Left renal pelvis (tissue), 4 donors: ENCODE data around the gene CRMP1. TPM values are rescaled to one million over a fixed set of nuclear protein-coding genes. Genes with fewer than 3 reads are reported as not detected.

Experiments
- DNase-seq, 4 donors: peaks; one replicate each; pipeline ENCODE4 v3.0.0-alpha.2; 2013; ENCODE audit warnings: low read depth in 4 of 4, low spot score in 3 of 4
- polyA plus RNA-seq, 4 donors: library from polyadenylated mRNA; unstranded; fragments of 120-200 nt; gene quantifications; one replicate each; pipeline ENCODE4 v1.2.1, GENCODE V29; 2013; ENCODE audit not compliant: insufficient read length in 4 of 4

CRMP1 gene
- polyA plus RNA-seq, 4 donors = 41.1 to 62.7 (median 53.7) TPM

- DNase-seq = no peak
Measured at GRCh38 chr4:5921101-5921980, 28.5 kb upstream of the CRMP1 start.

DNA sequence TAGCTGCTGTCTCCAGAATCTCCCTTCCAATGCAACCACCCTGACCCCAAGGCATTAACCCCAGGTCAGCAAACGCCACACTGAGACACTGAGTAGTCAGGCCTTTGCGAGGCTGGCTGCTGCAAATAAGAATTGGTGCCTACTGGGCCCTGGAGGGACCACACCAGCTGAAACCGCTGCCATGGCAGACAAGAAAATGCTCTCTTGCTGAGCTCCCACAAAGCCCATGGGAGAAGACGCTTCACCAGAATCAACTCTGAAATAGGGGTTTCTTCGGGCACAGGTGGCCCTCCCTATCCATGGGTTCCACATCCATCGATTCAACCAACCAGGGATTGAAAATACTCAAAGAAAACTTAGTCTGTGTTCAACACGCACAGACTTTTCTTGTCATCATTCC lies 26.7 kb upstream of the CRMP1 start:
- no peak for DNase-seq

DNA sequence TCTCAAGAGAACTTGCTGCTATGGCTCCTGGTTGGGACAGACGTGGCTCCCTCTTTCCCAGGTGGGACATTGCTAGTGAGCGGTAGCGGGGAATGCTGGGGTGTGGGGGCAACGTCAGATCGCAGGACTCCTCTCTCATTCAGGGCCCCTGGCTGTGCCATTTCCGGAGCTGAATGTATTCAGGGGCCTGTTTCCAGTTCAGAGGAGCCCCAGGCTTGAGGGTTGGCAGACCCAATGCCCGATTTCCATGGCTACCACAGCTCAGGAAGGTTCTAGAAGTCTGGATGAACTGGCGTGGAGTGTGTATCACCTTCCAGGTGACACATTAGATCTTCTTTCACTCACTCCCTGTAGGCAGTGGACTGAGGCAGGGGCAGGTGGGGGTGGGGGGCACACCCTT lies 26.2 kb upstream of the CRMP1 start:
- DNase-seq = no peak

DNA sequence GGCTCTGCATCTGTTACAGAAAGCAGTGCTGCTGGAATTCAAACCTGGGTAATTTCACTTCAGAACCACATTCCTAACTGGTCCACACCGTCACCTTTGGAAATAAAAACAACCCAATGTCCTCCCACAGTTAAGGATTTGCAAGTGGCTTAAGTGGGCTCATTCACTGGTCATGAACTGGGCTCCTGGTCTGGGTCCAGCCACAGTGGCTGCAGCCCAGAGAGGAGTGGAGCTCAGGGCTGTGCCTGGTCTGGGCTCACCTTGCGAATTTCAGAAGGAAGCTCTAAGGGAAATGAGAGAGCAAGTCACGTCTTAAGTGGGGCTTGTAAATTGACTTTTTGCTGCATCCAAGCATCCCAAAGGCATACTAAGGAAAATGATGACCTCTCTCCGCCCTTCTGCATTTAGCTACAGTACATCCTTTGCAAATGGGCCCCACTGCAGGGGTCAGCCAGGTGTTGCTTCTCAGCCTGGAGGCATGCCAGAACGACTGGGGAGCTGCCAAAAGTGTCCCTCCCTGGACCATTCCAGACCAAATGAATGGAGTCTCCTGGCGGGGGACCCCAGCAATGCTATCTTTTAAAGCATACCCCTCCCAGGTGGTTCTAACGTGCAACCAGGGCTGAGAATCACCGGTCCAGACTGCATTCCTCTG lies 25.6 kb upstream of the CRMP1 start:
- no peak for DNase-seq

DNA sequence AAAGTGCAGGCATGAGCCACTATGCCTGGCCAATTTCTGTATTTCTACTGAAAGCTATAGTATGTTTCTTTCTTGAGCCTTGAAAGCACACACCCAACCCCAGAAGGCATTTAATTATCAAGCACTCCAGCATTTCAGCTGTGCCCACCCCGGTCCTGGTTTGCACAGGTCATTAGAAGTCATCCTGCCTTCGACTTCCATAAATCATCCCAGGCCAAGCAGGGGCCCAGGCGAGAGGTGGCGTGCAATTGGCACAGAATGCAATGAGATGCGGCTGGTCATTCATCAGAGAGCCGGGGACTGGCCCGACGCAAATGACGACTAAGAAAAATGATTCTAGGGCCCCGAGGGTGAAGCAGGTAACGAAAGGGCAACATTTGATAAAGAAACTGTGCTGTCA lies 24.8 kb upstream of the CRMP1 start:
- no peak for DNase-seq

DNA sequence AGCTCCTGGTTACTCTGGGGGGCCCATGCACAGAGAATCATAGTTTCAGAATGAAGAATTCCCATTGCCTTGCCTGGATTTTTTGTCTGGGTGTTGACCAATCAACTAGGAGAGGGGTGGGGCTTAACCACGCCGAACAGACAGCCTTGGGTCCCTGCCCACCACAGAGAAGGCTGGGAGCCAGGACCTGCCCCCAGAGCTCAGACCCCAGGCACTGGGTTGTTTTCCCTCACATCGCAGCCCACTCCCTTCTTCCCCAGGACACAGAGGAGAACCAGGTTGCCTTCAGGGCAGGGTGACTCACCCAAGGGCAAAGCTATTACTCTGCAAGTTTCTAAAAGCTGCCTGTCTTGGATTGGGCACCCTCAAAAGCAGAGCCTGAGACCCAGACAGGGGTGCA lies 23.3 kb upstream of the CRMP1 start:
- no peak for DNase-seq

- DNase-seq = no peak
Measured at GRCh38 chr4:5913454-5913853, 20.6 kb upstream of the CRMP1 start.

DNA sequence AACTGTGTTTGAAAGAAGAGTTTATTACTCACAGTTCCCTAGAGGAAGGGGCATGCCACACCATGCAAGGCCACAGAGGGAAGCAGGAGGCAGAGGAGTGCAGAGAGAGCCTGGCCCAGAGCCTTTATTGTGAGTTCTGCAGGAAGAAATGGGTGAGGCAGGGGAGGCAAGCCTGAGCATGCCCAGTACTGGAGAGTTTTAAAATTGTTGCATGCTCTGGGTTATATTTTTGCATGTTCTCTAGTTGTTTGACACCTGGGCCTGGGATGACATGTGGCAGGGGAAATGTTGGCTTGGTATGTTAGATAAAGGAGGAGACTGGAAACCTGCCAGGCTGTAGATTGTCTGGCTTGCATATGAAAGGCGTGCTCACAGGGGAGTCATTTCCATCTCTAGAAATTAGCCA lies 19.7 kb upstream of the CRMP1 start:
- no peak for DNase-seq

DNA sequence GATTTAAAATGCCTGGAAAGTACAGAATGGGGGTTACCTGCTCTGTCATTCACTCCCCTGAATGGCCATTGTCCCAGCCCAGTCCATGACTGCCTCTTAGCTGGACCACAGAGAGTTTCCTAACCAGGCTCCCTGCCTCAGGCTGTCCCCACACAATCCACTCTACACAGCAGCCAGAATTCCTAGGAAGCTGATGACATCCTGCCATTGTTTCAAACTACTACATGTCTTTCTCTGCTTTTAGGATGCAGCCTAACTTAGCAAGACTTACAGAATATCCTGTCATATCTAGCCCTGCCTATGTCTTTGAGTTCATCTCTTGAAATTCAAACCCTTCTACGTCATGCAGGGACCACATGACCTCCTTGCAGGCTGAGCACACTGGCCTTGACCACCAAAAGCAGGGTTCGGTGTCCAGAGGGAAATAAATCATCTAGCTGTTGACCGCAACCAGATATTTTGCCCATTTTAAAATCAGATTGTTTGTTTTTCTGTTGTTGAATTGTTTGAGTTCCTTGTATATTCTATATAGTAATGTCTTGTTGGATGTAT lies 16.1 kb upstream of the CRMP1 start:
- no peak for DNase-seq

DNA sequence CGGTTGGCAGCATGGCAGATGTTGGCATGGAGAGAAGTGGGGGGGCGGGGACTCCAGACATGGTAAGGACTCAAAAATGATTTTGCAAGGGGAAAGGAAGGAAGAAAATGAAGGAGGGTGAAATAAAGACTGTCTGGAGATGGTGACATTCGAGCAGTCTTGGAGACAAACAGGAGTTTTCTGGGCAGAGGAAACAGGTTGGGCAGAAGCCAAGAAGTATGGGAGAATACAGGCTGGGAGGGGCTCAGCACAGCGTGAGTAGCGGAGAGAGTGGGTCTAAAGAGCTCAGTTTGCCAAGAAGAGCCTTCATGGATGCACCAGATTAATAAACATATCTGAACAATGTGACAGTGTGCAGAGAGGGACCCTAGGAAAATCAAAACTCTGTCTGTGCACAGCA lies 13.3 kb upstream of the CRMP1 start:
- DNase-seq = no peak

DNA sequence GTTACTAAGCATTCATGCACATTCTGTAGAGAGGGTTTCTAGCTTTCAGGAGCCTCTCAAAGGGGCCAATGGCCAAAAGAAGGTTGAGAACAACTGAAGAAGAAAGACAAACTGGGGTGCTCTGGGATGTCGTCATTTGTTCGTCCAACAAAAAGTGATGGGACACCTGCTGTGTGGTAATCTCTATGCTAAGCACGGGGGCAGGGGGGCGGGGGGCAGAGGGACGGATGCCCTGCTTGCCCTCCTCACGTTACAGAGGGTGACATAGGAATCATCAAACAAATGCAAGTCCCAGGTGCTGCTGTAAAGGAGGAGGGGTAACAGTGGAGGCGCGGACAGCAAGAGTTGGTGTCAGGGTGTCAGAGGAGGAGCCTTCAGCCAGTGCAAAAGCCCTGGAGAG lies 12.8 kb upstream of the CRMP1 start:
- no peak for DNase-seq

GRCh38 chr4:5900844-5901243 lies 8.0 kb upstream of the CRMP1 start:
- DNase-seq = no peak

GRCh38 chr4:5899881-5900280 lies 7.0 kb upstream of the CRMP1 start:
- no peak for DNase-seq

DNA sequence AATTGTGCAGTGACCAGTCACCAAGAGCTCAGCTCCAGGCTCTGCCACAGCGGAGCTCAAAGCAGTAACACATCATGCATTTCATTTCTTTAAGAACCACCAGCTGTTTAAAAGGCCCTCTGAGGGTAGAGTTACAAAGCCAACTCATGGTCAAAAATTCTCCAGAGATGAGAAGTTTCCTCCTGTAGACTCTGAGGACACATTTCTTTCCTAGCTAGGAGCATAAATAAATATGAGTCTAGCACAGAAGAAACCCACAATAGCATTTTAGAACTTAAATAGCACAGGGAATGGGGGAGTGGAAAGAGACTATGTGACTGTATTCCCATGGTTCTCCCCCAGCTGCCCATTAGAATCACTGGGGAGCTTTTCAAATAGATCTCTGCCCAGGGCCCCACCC lies 6.5 kb upstream of the CRMP1 start:
- DNase-seq = no peak

DNA sequence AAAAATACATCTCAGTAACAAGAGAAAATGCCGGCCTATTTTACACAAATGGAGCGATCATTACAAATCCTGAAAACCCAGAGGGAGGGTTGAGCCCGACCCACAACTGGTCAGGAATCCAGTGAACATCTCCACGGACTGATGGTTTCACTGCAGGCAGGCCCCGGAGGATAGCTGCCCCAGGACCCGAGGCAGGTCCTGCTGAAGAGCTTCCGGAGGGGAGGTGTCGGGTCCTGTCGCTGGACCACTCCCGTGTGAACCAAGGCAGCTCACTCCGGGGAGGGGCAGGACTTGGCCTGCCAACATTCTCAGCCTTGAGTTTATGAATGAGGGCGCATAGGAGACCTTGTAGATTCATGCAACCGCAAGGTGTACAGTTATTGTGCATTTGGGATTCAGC lies 4.8 kb upstream of the CRMP1 start:
- DNase-seq = no peak

DNA sequence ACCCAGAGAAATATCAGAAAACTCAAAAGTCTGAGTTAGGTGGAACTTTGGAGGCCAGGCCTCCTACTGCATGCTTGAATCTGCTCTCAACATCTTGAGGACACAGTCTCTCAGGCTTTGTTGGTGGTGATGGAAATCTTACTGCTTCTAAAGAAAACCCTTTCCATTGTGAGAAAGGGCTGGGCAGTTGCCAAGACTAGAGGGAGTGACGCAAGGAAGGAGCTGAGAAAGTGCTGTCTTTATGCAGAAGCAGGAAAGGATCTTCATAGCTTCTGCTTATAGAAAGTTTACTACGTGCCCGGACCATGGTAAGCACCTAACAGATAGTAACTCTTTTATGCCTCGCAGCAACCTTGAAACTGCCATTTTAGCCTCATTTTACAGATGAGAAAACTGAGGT lies 2.4 kb upstream of the CRMP1 start:
- DNase-seq = no peak

DNA sequence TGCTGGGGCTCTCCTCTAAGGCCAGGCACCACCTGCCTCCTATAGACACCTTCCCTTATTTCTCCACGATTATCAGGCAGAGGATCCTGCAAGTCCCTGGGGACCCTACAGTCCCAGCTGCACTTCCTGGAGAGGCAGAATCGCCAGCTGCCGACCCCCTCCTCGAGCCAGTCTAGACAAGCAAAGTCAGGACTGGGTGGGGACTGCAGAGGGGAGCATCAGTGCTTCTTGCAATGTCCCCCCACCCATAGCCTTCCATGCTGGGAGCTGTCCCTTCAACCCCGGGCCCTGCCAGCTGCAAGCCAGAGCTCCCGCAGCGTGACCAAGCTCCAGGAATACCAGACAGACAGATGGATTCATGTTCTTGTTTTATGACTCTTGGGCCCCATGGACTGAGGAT lies 1.4 kb upstream of the CRMP1 start:
- DNase-seq = no peak

GRCh38 chr4:5893591-5893990 lies 705 bp upstream of the CRMP1 start:
- no peak for DNase-seq

DNA sequence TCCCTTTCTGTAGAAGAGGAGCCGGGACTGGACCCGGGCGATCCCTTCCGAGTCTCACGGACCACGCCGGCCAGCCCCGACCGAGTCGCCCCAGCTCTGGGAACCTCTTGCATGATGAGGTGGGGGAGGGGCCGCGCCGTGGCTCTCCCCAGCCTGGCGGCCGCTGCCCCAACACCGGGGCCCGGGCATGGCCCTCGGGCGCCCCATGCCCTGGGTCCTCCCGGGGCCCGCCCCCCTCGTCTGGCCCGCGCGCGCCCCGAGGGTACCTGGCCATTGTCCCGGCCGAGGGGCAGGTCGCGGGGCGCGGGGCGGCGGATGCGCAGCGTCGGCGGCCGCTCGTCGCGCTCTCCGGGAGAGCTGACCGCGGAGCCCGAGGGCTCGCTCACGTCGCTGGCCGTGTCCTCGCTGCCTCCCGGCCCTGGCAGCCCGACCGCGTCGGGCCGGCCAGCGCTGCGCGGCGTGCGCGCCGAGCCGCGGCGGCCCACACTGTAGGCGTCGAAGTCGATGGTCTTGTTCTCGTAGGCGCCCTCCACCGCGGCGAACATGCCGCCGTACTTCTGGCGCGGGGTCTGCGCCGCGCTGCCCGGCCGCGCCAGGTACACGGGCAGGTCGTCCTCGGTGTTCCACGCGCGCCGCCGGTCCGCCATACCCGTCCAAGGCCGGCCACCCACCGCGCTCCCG lies 423 bp downstream of the CRMP1 start:
- DNase-seq = no peak

DNA sequence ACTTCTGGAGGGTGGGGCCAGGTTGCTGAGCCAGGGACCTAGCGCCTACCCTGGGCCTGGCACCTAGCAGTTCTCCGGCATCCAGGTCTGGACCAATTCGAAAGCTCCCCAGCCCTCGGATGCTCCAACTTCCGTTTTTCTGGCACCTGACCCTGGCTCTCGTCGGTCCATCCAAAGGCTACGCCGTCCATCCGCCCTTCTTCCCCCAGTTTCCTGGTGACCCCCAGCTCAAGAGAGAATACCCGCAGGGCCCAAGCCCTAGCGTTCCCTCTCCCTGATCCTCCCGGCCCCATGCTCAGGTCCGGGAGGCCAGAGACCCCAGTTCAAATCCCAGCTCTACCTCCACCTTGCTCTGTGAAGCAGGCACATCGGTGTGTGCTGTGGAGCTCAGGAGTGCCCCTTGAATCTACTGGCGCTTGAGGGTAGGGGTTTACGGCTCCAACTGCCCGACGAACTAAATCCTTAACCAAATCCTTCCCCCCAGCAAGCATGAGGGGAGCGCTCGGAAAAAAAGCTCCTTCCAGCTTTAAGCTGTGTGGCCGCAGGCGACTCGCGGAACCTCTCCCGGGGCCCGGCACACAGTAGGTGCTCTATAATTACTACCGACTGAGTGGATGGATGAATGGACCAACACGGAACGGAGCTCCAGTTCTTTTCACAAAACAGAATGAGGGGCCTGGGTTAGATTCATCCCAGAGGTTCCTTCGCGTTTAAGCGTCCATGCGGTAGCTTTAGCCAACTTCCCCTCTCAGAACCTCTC lies 1.1 kb downstream of the CRMP1 start:
- DNase-seq = no peak
